MCF 10A (cell line): ENCODE measurements around the gene FAM234A. TPM values are rescaled to one million over a fixed set of nuclear protein-coding genes. Genes with fewer than 3 reads are reported as not detected.

Experiments used
- BruUV-seq: library from RNA; stranded (reverse); fragments of 400-500 nt; replicated peaks from 2 replicates; lab custom pipeline; 2021; lab: Mats Ljungman, UMichigan
- CTCF ChIA-PET: fragments of 300-600 bp; sonication (Branson Sonifier 250); formaldehyde crosslinking; extraction: SDS; loops from one replicate; lab custom pipeline; 2021; ENCODE audit warnings: antibody characterized with exemption, inconsistent platforms; lab: Yijun Ruan, JAX
- POLR2A ChIA-PET: fragments of 300-600, 350-650 bp; sonication (Branson Sonifier 250); formaldehyde crosslinking; extraction: SDS; loops from one replicate; lab custom pipeline; 2020; ENCODE audit warnings: antibody characterized with exemption, inconsistent platforms; lab: Yijun Ruan, JAX
- DNase-seq: peaks from one replicate; pipeline ENCODE4 v3.0.0-alpha.2; 2018; ENCODE audit not compliant: unreplicated experiment
- H3K27ac Mint-ChIP-seq: one replicate; pipeline ENCODE4 v1.8.0; 2022; ENCODE audit warnings: mild to moderate bottlenecking, low read depth, mixed read lengths; ENCODE audit not compliant: unreplicated experiment
- H3K27me3 Mint-ChIP-seq: one replicate; pipeline ENCODE4 v1.8.0; 2022; ENCODE audit warnings: mixed read lengths; ENCODE audit not compliant: insufficient read depth, unreplicated experiment
- H3K36me3 Mint-ChIP-seq: one replicate; pipeline ENCODE4 v1.8.0; 2022; ENCODE audit warnings: mild to moderate bottlenecking, moderate library complexity, mixed read lengths; ENCODE audit not compliant: insufficient read depth, unreplicated experiment
- H3K4me1 Mint-ChIP-seq: one replicate; pipeline ENCODE4 v1.8.0; 2022; ENCODE audit warnings: mixed read lengths; ENCODE audit not compliant: insufficient read depth, unreplicated experiment
- H3K4me3 Mint-ChIP-seq: one replicate; pipeline ENCODE4 v1.8.0; 2022; ENCODE audit warnings: mild to moderate bottlenecking, moderate library complexity, mixed read lengths; ENCODE audit not compliant: unreplicated experiment
- H3K9me3 Mint-ChIP-seq: one replicate; pipeline ENCODE4 v1.8.0; 2022; ENCODE audit warnings: mixed read lengths; ENCODE audit not compliant: unreplicated experiment
- intact Hi-C: fragments of 100-400 bp; cut with micrococcal nuclease; formaldehyde crosslinking; loops from 2 replicates; pipeline ENCODE4 v1.14.1; 2022
- total RNA-seq: library from RNA; stranded (reverse); gene quantifications from 2 replicates; pipeline ENCODE4 v1.2.3, GENCODE V29; 2022
- TF ChIP-seq, protein P1 (sequence below): fragments of 200-600 bp; IDR thresholded peaks from one replicate; pipeline ENCODE4 v1.8.0; 2022; ENCODE audit warnings: antibody characterized with exemption, mild to moderate bottlenecking; ENCODE audit not compliant: unreplicated experiment

The FAM234A gene
- total RNA-seq, 1 experiment from 2014 or later, result 67.3 TPM

DNA sequence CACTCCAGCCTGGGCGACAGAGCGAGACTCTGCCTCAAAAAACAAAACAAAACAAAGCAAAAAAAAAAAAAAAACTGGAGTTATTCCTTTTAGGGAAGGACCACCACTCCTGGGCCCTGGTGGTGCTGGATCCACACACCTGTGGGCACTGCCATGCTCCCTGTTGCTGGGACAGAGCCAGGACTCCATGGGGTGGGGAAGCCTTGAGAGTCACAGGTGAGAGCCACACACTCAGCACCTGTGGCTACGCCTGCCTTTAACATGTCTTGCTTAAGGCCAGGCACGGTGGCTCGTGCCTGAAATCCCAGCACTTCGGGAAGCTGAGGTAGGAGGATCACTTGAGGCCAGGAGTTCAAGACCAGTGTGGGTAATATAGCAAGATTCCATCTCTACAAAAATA is 66.6 kb downstream of the FAM234A start:
- DNase-seq, result no peak
- POLR2A ChIA-PET, result no interaction called here
- TF ChIP-seq, protein P1, sequence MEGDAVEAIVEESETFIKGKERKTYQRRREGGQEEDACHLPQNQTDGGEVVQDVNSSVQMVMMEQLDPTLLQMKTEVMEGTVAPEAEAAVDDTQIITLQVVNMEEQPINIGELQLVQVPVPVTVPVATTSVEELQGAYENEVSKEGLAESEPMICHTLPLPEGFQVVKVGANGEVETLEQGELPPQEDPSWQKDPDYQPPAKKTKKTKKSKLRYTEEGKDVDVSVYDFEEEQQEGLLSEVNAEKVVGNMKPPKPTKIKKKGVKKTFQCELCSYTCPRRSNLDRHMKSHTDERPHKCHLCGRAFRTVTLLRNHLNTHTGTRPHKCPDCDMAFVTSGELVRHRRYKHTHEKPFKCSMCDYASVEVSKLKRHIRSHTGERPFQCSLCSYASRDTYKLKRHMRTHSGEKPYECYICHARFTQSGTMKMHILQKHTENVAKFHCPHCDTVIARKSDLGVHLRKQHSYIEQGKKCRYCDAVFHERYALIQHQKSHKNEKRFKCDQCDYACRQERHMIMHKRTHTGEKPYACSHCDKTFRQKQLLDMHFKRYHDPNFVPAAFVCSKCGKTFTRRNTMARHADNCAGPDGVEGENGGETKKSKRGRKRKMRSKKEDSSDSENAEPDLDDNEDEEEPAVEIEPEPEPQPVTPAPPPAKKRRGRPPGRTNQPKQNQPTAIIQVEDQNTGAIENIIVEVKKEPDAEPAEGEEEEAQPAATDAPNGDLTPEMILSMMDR, result no peak
- BruUV-seq, result no TSS peak
- Mint-ChIP-seq H3K4me1 (no peaks in the 10 kb centered on the region), H3K27ac (no peak overlapping the region), H3K27me3 (no peaks in the 10 kb centered on the region), H3K4me3 (no peak overlapping the region), H3K9me3 (no peaks in the 10 kb centered on the region), H3K36me3 (peaks cover 62% of the 10 kb centered on the region)
- intact Hi-C loops, result no loop called here
- CTCF ChIA-PET, result interaction anchor here (1.2 kb wide), 1 partner anchor 42 kb away, joined by 3 read pairs; no protein-coding TSS in a partner anchor

- POLR2A ChIA-PET, result interaction anchor here (1.2 kb wide), 1 partner anchor 67 kb away, joined by 4 read pairs; the partner anchor contains the start of gene FAM234A
- H3K9me3 Mint-ChIP-seq, result no peaks in the 10 kb centered on the region
- no peaks in the 10 kb centered on the region for H3K4me1 Mint-ChIP-seq
- DNase-seq, result no peak
- BruUV-seq, result no TSS peak
- H3K36me3 Mint-ChIP-seq, result peaks cover 60% of the 10 kb centered on the region
- CTCF ChIA-PET, result no interaction called here
- H3K27me3 Mint-ChIP-seq, result no peaks in the 10 kb centered on the region
- no peak overlapping the region for H3K4me3 Mint-ChIP-seq
- TF ChIP-seq, protein P1, result no peak
- intact Hi-C loops, result no loop called here
- H3K27ac Mint-ChIP-seq, result no peak overlapping the region
Observed at GRCh38 chr16:301950-302349, 67.3 kb downstream of the FAM234A start.

DNA sequence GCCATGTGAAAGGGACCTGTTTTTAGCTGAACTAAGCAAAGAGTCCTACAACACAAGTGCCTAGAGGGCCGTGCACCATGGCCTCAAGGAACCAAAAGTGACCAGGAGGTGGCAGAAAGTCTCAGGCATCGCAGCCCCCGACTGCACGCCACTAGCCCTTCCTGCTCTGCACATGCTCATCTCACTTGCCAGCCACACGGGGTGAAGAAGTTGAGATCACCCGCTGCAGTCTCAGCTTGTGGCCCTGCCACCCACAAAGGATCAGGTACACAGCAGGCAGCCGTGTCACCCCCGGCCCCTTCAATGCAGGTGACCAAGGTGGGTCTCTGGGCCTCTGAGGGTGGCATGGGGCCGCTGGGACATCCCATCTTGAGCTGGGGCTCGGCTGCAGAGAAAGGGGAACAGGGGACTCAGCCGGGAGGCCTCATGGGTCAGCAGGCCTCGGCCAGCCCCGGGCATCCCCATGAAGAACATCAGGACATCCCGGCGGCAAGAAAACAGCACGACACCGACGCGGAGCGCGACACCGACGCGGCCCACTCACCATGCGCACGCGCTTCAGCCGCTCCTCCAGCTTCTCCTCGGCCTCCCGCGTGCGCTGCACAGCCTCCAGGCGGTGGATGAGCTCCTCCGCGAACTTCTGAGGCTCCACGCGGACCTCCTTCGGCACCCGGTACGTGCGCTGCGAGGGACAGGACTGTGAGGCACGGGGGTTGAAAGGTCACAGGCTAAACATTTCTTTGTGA is 69.3 kb downstream of the FAM234A start:
- BruUV-seq, result no TSS peak
- TF ChIP-seq, protein P1, result no peak
- Mint-ChIP-seq H3K27me3 (no peaks in the 10 kb centered on the region), H3K27ac (no peak overlapping the region), H3K4me3 (no peak overlapping the region), H3K4me1 (no peaks in the 10 kb centered on the region), H3K9me3 (no peaks in the 10 kb centered on the region), H3K36me3 (peaks cover 47% of the 10 kb centered on the region)
- ChIA-PET POLR2A (no interaction called here), CTCF (no interaction called here)
- intact Hi-C loops, result no loop called here
- DNase-seq, result no peak

DNA sequence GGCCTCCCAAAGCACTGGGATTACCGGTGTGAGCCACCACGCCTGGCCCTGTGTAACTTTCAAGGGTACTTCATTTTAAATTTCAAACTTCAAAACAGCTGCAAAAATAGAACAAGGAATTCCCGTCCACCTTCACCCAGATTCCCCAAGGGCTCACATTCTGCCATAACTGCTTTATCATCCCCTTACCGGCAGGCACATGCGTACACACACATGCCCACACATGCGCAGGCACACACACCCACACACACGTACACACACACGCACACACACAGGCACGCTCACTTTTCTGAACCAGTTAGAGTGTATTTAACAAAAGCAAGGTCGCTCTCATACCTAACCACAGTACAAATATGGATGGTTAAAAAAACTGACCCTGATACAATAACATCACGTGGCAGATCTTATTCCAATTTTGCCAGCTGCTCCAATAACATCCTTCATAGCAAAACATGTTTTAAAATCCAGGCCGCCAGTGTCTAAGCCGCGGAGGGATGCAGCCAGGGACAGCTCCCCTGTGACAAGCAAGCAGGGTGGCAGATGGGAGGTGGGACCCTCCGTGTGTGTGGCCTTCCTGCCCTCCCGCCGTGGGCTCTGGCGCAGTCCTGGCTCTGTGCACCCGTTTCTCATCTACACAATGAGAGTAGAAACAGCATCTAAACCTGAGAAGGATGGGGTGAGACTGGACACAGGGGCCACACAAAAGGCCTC is 71.5 kb downstream of the FAM234A start:
- TF ChIP-seq, protein P1, result no peak
- ChIA-PET POLR2A (interaction anchor here (0.7 kb wide), 1 partner anchor 53 kb away, joined by 4 read pairs; no protein-coding TSS in a partner anchor), CTCF (no interaction called here)
- Mint-ChIP-seq H3K27me3 (no peaks in the 10 kb centered on the region), H3K27ac (no peak overlapping the region), H3K4me3 (no peak overlapping the region), H3K4me1 (no peaks in the 10 kb centered on the region), H3K9me3 (no peaks in the 10 kb centered on the region), H3K36me3 (peaks cover 32% of the 10 kb centered on the region)
- intact Hi-C loops, result no loop called here
- no TSS peak for BruUV-seq
- DNase-seq, result no peak
